GM18868 (cell line): ENCODE results near the gene GSTM4.
"Not testable (repeated sequence)": the region's sequence is repeated elsewhere in the genome, so short reads cannot be mapped to it uniquely, and the experiment has no call there.

Experiments
- ATAC-seq: cut with Tn5 transposase; IDR thresholded peaks from one replicate; pipeline ENCODE4 v1.9.1; 2021; ENCODE audit warnings: mild to moderate bottlenecking, moderate library complexity; ENCODE audit not compliant: unreplicated experiment

GSTM4 gene

GRCh38 chr1:109695138-109695537 lies 39.2 kb downstream of the GSTM4 start:
- not testable (repeated sequence) for ATAC-seq

- no peak for ATAC-seq
Measured at GRCh38 chr1:109697066-109697465, 41.2 kb downstream of the GSTM4 start.

DNA sequence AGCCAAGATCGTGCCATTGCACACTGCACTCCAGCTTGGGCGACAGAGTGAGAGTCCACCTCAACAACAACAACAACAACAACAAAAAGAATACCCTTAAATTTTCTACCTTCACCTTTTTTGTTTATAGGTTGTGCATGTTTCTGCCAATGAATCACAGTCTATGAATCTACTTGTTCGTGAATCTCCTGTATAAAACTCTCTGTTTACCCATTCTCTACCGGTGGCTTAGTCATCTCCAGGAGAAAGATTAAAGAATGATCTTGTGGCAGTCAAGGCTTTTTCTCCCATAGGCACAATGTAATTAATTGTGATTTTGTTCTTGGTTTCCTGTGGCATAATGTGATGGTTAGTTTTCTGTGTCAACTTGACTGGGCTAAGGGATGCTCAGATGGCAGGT lies 42.0 kb downstream of the GSTM4 start:
- not testable (repeated sequence) for ATAC-seq

DNA sequence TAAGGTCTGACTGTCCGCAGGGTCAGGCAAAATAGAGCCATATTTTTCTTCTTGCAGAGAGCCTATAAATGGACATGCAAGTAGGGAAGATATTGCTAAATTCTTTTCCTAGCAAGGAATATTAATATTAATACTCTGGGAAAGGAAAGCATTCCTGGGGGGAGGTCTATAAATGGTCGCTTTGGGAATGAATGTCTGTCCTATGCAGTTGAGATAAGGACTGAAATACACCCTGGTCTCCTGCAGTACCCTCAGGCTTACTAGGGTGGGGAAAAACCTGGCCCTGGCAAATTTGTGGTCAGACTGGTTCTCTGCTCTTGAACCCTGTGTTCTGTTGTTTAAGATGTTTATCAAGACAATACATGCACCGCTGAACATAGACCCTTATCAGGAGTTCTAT lies 47.0 kb downstream of the GSTM4 start:
- not testable (repeated sequence) for ATAC-seq

DNA sequence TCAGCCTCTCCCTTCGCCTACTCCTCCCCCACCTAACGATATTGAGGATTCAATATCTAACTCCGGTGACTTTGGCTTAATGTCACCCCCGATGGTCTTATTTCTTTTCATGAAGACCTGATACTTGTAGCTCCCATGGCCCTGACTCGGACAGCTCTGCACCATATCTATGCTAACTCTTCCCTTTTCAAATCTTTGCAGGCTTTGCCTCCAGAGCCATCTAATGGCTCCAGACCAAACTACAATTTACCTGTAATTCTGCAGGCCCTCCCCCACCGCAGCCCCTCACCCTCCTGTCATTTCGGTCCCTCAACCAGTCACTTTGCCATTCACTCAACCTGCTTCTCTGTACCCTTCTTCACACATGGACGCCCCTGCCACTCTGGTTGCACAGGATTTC lies 48.3 kb downstream of the GSTM4 start:
- no peak for ATAC-seq

GRCh38 chr1:109705411-109705810 lies 49.5 kb downstream of the GSTM4 start:
- ATAC-seq, result no peak

GRCh38 chr1:109708949-109709348 lies 53.0 kb downstream of the GSTM4 start:
- not testable (repeated sequence) for ATAC-seq

GRCh38 chr1:109709822-109710221 lies 53.9 kb downstream of the GSTM4 start:
- not testable (repeated sequence) for ATAC-seq
